Endothelial cell (in vitro differentiated cells): ENCODE measurements around the gene ATP2B1. TPM values are rescaled to one million over a fixed set of nuclear protein-coding genes. Genes with fewer than 3 reads are reported as not detected.

ENCODE experiments used
- DNase-seq: peaks from one replicate; pipeline ENCODE4 v3.0.0; 2021; ENCODE audit warnings: low spot score
- H3K27ac Mint-ChIP-seq: one replicate; pipeline ENCODE4 v1.8.0; 2021; ENCODE audit warnings: mixed read lengths, inconsistent platforms; ENCODE audit not compliant: unreplicated experiment
- H3K27me3 Mint-ChIP-seq: one replicate; pipeline ENCODE4 v1.8.0; 2021; ENCODE audit warnings: mild to moderate bottlenecking, moderate library complexity, mixed read lengths, inconsistent platforms; ENCODE audit not compliant: unreplicated experiment
- H3K36me3 Mint-ChIP-seq: one replicate; pipeline ENCODE4 v1.8.0; 2021; ENCODE audit warnings: mild to moderate bottlenecking, low read depth, mixed read lengths, inconsistent platforms; ENCODE audit not compliant: unreplicated experiment
- H3K4me1 Mint-ChIP-seq: one replicate; pipeline ENCODE4 v1.8.0; 2021; ENCODE audit warnings: mild to moderate bottlenecking, mixed read lengths, inconsistent platforms; ENCODE audit not compliant: unreplicated experiment
- H3K4me3 Mint-ChIP-seq: one replicate; pipeline ENCODE4 v1.8.0; 2021; ENCODE audit warnings: mild to moderate bottlenecking, mixed read lengths, inconsistent platforms; ENCODE audit not compliant: unreplicated experiment
- H3K9me3 Mint-ChIP-seq: one replicate; pipeline ENCODE4 v1.8.0; 2021; ENCODE audit warnings: mixed read lengths, inconsistent platforms; ENCODE audit not compliant: unreplicated experiment
- total RNA-seq: library from RNA; stranded (reverse); fragmentation: NEBNext Ultra II Directional; extraction: Animal tissue kit (Norgen Biotek cat#: 25700); gene quantifications from one replicate; pipeline ENCODE4 v1.2.1, GENCODE V29; 2021; ENCODE audit not compliant: unreplicated experiment
- TF ChIP-seq, protein P1 (sequence below): fragments of 200-600 bp; sonication (generic); IDR thresholded peaks from one replicate; pipeline ENCODE4 v1.5.0; 2021; ENCODE audit warnings: antibody characterized with exemption; ENCODE audit not compliant: unreplicated experiment

The ATP2B1 gene
- total RNA-seq, 1 donor from 2014 or later = 33.0 TPM

DNA sequence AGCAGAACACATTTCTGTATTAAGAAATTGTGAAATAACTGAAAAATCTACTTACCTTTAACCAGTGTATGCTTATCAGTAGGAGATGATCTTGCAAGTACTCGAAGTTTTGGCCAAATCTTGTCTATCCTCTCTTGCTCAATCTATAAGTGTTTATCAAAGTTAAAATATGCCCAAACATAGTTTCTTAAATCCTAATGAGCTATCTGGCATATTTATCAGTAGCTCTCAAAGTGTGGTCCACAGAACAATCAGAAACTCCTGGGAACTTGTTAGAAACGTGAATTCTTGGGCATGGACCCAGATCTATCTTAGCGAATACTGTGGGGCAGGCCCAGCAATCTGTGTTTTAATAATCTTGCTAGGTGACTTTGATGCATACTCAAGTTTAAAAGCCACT lies 98.3 kb downstream of the ATP2B1 start:
- no peak overlapping the region for H3K27ac Mint-ChIP-seq
- no peaks in the 10 kb centered on the region for H3K4me1 Mint-ChIP-seq
- H3K36me3 Mint-ChIP-seq = no peaks in the 10 kb centered on the region
- H3K9me3 Mint-ChIP-seq = no peaks in the 10 kb centered on the region
- no peak overlapping the region for H3K4me3 Mint-ChIP-seq
- peaks cover 2% of the 10 kb centered on the region for H3K27me3 Mint-ChIP-seq
- DNase-seq = no peak
- TF ChIP-seq, protein P1, sequence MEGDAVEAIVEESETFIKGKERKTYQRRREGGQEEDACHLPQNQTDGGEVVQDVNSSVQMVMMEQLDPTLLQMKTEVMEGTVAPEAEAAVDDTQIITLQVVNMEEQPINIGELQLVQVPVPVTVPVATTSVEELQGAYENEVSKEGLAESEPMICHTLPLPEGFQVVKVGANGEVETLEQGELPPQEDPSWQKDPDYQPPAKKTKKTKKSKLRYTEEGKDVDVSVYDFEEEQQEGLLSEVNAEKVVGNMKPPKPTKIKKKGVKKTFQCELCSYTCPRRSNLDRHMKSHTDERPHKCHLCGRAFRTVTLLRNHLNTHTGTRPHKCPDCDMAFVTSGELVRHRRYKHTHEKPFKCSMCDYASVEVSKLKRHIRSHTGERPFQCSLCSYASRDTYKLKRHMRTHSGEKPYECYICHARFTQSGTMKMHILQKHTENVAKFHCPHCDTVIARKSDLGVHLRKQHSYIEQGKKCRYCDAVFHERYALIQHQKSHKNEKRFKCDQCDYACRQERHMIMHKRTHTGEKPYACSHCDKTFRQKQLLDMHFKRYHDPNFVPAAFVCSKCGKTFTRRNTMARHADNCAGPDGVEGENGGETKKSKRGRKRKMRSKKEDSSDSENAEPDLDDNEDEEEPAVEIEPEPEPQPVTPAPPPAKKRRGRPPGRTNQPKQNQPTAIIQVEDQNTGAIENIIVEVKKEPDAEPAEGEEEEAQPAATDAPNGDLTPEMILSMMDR = no peak

DNA sequence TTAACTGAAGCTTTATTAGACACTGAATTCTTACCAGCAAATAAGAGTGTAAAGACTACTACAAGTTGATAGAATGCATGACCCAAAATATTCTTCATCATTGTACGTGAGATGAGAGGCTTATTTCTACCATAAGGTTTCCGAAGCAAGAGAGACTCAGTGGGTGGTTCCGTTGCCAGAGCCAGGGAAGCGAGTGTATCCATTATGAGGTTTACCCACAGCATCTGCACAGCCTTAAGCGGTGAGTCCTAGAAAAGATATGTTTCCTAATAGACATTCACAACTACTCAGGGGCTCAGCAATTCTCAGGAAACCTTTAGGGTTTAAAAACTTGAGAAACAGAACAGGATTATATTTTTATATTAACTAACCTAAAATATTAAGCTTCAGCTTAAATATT lies 105.0 kb downstream of the ATP2B1 start:
- Mint-ChIP-seq H3K4me1 (no peaks in the 10 kb centered on the region), H3K4me3 (no peak overlapping the region), H3K9me3 (no peaks in the 10 kb centered on the region), H3K27ac (no peak overlapping the region), H3K27me3 (no peaks in the 10 kb centered on the region), H3K36me3 (no peaks in the 10 kb centered on the region)
- TF ChIP-seq, protein P1 = no peak
- no peak for DNase-seq

DNA sequence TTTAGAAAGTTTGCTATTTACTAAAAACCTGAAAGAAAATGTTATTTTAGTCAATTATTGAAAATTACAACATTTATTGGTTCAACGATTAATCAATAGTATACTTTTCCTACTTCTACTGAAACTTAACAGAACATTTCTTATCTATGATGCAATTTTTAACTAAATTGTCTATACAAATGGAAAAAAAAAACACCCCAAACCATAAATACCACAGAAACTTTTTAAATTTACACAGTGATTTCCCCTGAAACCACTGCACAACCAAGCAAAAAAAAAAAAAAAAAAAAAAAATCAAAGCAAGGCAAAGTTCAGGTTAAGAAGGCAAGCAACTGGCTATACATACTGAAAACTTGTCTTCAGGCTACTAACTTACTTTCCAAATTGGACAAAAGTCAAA lies 110.9 kb downstream of the ATP2B1 start:
- no peaks in the 10 kb centered on the region for H3K4me1 Mint-ChIP-seq
- TF ChIP-seq, protein P1 = no peak
- DNase-seq = no peak
- no peaks in the 10 kb centered on the region for H3K9me3 Mint-ChIP-seq
- H3K36me3 Mint-ChIP-seq = peaks cover 4% of the 10 kb centered on the region
- H3K27ac Mint-ChIP-seq = no peak overlapping the region
- no peaks in the 10 kb centered on the region for H3K27me3 Mint-ChIP-seq
- H3K4me3 Mint-ChIP-seq = no peak overlapping the region

DNA sequence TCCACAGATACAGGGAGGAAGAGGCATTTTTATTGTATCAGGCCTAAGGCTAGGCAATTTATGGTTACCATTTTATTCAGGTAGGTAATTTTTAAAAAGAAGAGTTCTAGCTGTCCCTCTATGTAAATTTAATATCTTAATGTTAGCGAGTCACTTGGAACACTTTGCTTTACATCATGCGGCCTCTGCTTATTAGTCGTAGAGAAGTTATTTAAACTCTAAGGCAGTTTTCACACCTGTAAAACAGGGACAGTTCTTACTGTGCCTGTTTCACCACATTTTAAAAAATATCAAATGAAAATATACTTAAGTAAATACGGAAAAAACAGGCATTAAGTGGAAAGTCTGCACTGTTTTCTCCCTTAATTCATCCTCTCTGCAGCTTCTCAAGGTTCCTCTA lies 111.4 kb downstream of the ATP2B1 start:
- no peak overlapping the region for H3K27ac Mint-ChIP-seq
- H3K27me3 Mint-ChIP-seq = no peaks in the 10 kb centered on the region
- no peaks in the 10 kb centered on the region for H3K9me3 Mint-ChIP-seq
- peaks cover 4% of the 10 kb centered on the region for H3K36me3 Mint-ChIP-seq
- TF ChIP-seq, protein P1 = no peak
- no peak for DNase-seq
- H3K4me3 Mint-ChIP-seq = no peak overlapping the region
- H3K4me1 Mint-ChIP-seq = no peaks in the 10 kb centered on the region

DNA sequence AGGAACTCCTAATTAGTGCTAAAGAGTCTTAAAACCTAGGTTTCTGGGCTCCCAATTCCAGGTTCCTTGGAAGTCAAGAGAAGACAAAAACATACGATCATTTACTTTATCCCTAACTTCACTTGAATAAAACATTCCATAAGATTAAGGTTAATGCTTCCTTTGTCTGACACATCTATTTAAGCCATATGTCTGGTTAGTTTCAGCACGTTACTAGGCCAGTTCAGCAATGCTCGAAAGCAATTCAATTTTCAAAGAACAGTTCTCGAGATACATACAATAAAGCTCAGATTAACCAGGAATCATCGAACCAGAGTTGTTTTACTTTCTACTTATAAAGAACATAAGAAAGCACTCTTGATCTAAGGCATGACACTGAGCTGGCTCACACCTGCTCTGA lies 114.8 kb downstream of the ATP2B1 start:
- no peaks in the 10 kb centered on the region for H3K27me3 Mint-ChIP-seq

More for the DNA sequence above, 114.8 kb downstream of the ATP2B1 start:
- no peak overlapping the region for H3K4me3 Mint-ChIP-seq
- H3K36me3 Mint-ChIP-seq = peaks cover 4% of the 10 kb centered on the region
- H3K9me3 Mint-ChIP-seq = no peaks in the 10 kb centered on the region
- H3K4me1 Mint-ChIP-seq = no peaks in the 10 kb centered on the region
- DNase-seq = no peak
- no peak overlapping the region for H3K27ac Mint-ChIP-seq
- TF ChIP-seq, protein P1 = no peak
